Endodermal cell (in vitro differentiated cells): ENCODE results near the gene HMGCR. TPM values are rescaled to one million over a fixed set of nuclear protein-coding genes. Genes with fewer than 3 reads are reported as not detected.

Source experiments
- DNase-seq: peaks from one replicate; pipeline ENCODE4 v3.0.0-alpha.2; 2017
- H3K27ac ChIP-seq: 2 replicates; pipeline ENCODE4 v1.5.1; 2013; ENCODE audit warnings: mild to moderate bottlenecking, low read depth, low read length, moderate library complexity
- H3K27me3 ChIP-seq: 2 replicates; pipeline ENCODE4 v1.6.1; 2013; ENCODE audit warnings: mild to moderate bottlenecking, low read length, moderate library complexity; ENCODE audit not compliant: insufficient read depth, control insufficient read depth, poor library complexity, severe bottlenecking
- H3K36me3 ChIP-seq: 2 replicates; pipeline ENCODE4 v1.7.0; 2013; ENCODE audit warnings: mild to moderate bottlenecking, low read length, moderate library complexity; ENCODE audit not compliant: control insufficient read depth, insufficient read depth
- H3K4me1 ChIP-seq: one replicate; pipeline ENCODE4 v1.7.0; 2013; ENCODE audit warnings: low read length; ENCODE audit not compliant: control insufficient read depth, insufficient read depth
- H3K4me3 ChIP-seq: 2 replicates; pipeline ENCODE4 v1.5.1; 2013; ENCODE audit warnings: mild to moderate bottlenecking, low read length, moderate library complexity
- H3K9ac ChIP-seq: 2 replicates; pipeline ENCODE4 v1.6.1; 2013; ENCODE audit warnings: mild to moderate bottlenecking, low read length, moderate library complexity; ENCODE audit not compliant: poor library complexity, severe bottlenecking; ENCODE audit errors: extremely low read depth
- H3K9me3 ChIP-seq: 2 replicates; pipeline ENCODE4 v1.6.1; 2013; ENCODE audit warnings: mild to moderate bottlenecking, low read length, moderate library complexity; ENCODE audit not compliant: control insufficient read depth
- H3K27ac Mint-ChIP-seq: 2 replicates; pipeline ENCODE4 v1.8.0; 2020; ENCODE audit warnings: mixed read lengths
- H3K27me3 Mint-ChIP-seq: 2 replicates; pipeline ENCODE4 v1.8.0; 2021; ENCODE audit warnings: mild to moderate bottlenecking, mixed read lengths; ENCODE audit not compliant: insufficient read depth
- H3K36me3 Mint-ChIP-seq: 2 replicates; pipeline ENCODE4 v1.8.0; 2020; ENCODE audit warnings: low read depth, mixed read lengths
- H3K4me1 Mint-ChIP-seq: 2 replicates; pipeline ENCODE4 v1.8.0; 2020; ENCODE audit warnings: mixed read lengths
- H3K4me3 Mint-ChIP-seq: 2 replicates; pipeline ENCODE4 v1.8.0; 2020; ENCODE audit warnings: mild to moderate bottlenecking, moderate library complexity, mixed read lengths
- H3K9me3 Mint-ChIP-seq: 2 replicates; pipeline ENCODE4 v1.8.0; 2020; ENCODE audit warnings: mild to moderate bottlenecking, mixed read lengths
- CTCF ChIP-seq: fragments of 200-600 bp; sonication (generic); conservative IDR thresholded peaks from 2 replicates; pipeline ENCODE4 v1.5.0; 2021; ENCODE audit warnings: antibody characterized with exemption, mild to moderate bottlenecking
- WGBS, 2 experiments: methylation state at CpG; one replicate each; pipeline versions ENCODE4 v1.1.5 to v1.1.7; 2013; ENCODE audit warnings: missing lambda C conversion rate in 2 of 2, mixed read lengths in 1 of 2; ENCODE audit not compliant: insufficient coverage in 1 of 2, insufficient read length in 1 of 2; 5-methylcytosine and 5-hydroxymethylcytosine counted together
- total RNA-seq, 2 donors: library from RNA; stranded (reverse); fragmentation: NEBNext Ultra II Directional in 1 of 2; extraction: Animal tissue kit (Norgen Biotek cat#: 25700) in 1 of 2; gene quantifications; 2 replicates in 1 of 2; 3 replicates in 1 of 2; pipeline ENCODE4 v1.2.1, GENCODE V29; 2021

The HMGCR gene
- total RNA-seq, 2 donors from 2014 or later = 114 to 162 TPM

GRCh38 chr5:75338408-75338807 is 1.4 kb downstream of the HMGCR start:
- no peak for TF ChIP-seq CTCF
- 41 to 47% methylated on average over 2 of the region's 2 CpGs for WGBS, 2 experiments
- Histone ChIP-seq H3K36me3 (peaks cover 14% of the 10 kb centered on the region), H3K9me3 (no peaks in the 10 kb centered on the region), H3K9ac (peak overlapping the region; percentile 74), H3K27me3 (no peaks in the 10 kb centered on the region), H3K27ac (no peak overlapping the region), H3K4me1 (peaks cover 2% of the 10 kb centered on the region), H3K4me3 (peak overlapping the region; percentile 96)
- no peak overlapping the region for H3K27ac Mint-ChIP-seq
- no peak for DNase-seq
- H3K27me3 Mint-ChIP-seq = no peaks in the 10 kb centered on the region
- no peak overlapping the region for H3K4me3 Mint-ChIP-seq
- peaks cover 22% of the 10 kb centered on the region for H3K36me3 Mint-ChIP-seq
- no peaks in the 10 kb centered on the region for H3K9me3 Mint-ChIP-seq
- H3K4me1 Mint-ChIP-seq = peaks cover 22% of the 10 kb centered on the region

DNA sequence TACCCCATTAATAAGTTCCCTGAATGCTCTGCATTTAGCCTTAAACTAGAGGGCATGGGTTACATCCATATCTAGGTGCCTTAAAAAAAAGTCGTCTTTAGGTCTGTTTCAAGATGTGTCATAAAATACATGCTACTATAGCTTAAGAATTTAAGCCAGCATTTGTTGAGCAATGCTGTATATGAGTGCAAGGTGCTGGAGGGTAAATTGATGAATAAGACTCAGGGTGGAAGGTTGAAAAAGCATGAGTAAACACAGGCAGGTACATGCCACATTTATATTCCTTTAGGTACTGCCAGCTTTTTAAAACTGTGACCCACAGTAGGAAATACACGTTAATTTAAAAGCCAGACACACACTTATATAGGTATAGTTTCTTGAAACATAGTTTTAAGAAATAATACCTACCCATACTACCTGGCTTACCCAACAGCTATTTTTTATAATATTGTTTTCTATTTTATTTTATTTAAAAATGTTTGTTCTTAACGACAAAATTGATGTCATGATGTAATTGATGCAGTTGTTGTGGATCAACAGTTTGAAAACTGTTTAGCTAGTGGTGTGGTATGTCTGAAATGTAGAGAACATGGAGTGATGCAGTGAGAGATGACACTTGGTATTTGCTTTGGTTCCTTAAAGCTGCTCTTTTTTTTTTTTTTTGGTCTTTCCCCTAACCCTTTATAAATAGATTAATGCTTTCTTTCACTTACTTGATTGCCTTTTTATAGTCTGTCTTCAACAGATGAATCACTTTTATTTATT is 3.9 kb downstream of the HMGCR start:
- peak overlapping the region; percentile 35 for H3K27ac Mint-ChIP-seq
- H3K27me3 Mint-ChIP-seq = no peaks in the 10 kb centered on the region
- no peak overlapping the region for H3K27ac ChIP-seq
- TF ChIP-seq CTCF = no peak
- H3K27me3 ChIP-seq = no peaks in the 10 kb centered on the region
- peaks cover 2% of the 10 kb centered on the region for H3K4me1 ChIP-seq
- WGBS, 2 experiments = 90 to 100% methylated on average over 1 to 3 of the region's 3 CpGs
- H3K4me1 Mint-ChIP-seq = peaks cover 22% of the 10 kb centered on the region
- peaks cover 37% of the 10 kb centered on the region for H3K36me3 ChIP-seq
- H3K9me3 Mint-ChIP-seq = no peaks in the 10 kb centered on the region
- no peak overlapping the region for H3K4me3 Mint-ChIP-seq
- peaks cover 40% of the 10 kb centered on the region for H3K36me3 Mint-ChIP-seq
- no peak for DNase-seq
- H3K9ac ChIP-seq = no peak overlapping the region
- no peaks in the 10 kb centered on the region for H3K9me3 ChIP-seq
- peak overlapping the region; percentile 57 for H3K4me3 ChIP-seq

GRCh38 chr5:75341934-75342333 is 4.9 kb downstream of the HMGCR start:
- no peaks in the 10 kb centered on the region for H3K9me3 Mint-ChIP-seq
- no peak overlapping the region for H3K4me3 ChIP-seq
- no peaks in the 10 kb centered on the region for H3K27me3 Mint-ChIP-seq
- no peak for DNase-seq
- no peak for TF ChIP-seq CTCF
- H3K9ac ChIP-seq = no peak overlapping the region
- peaks cover 47% of the 10 kb centered on the region for H3K36me3 Mint-ChIP-seq
- no peaks in the 10 kb centered on the region for H3K9me3 ChIP-seq
- no peaks in the 10 kb centered on the region for H3K27me3 ChIP-seq
- no peak overlapping the region for H3K27ac ChIP-seq
- peaks cover 47% of the 10 kb centered on the region for H3K36me3 ChIP-seq
- H3K4me1 Mint-ChIP-seq = peaks cover 22% of the 10 kb centered on the region
- no peak overlapping the region for H3K4me3 Mint-ChIP-seq
- no peak overlapping the region for H3K27ac Mint-ChIP-seq
- peaks cover 2% of the 10 kb centered on the region for H3K4me1 ChIP-seq
- WGBS, 2 experiments = 80 to 86% methylated on average over 1 of the region's 1 CpG
